Stimulated activated naive CD4-positive, alpha-beta T cell treated with Interleukin-2 at 50 U/mL for 16 hours (primary cell): ENCODE data around the gene GTF3C2.
"Not testable (repeated sequence)": the region's sequence is repeated elsewhere in the genome, so short reads cannot be mapped to it uniquely, and the experiment has no call there.

Experiments used
- DNase-seq: peaks from one replicate; lab custom pipeline; 2025; lab: John Stamatoyannopoulos, UW

GTF3C2 gene

DNA sequence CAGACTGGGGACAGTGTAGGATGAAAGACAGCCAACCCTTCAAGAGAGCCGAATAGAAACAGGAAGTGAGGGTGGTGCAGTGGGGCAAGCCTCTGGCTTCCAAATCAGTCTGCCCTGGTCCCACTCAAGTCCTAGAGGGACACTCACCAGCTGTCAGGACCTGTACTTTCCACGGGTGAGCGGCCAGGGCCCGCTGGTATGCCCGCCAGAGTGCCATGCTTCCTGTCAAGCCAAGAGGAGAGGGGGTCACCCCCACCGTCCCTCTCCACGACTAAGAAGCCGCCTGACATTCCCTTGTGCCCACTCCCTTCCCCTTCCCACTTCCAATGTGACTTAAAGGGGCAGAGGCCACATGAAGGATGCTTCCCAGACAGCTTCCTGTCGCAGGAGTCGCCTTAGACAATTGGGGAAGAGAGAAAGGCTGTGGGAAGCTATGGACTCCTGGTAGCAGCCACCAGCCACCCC, 34.2 kb downstream of the GTF3C2 start:
- no peak for DNase-seq

DNA sequence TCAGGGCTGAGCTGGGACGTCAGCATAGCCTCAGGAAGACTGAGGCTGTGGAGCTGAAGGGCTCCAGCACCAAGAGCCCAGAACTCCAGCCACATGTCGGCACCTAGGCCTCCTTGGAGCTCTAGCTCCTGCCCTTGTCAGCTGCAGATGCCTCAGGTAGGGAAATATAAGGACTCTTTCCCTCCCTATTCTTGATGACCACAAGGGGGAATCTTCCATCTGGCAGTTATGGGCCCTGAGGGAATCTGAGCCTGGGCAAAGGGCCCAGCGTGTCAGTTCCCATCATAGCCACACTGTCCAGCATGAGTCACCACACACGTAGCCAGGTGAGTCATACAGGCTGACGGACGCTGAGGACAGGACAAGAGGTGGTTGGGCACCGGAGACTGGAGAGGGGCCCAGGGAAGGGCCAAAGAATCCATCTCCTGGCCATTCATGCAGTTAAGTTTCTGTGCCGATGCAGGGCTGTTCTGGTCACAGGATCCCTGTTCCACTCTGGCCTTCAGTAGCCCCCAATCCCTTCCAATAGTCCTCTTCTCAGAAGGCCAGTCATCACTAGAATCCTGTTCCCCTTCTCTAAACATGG, 35.5 kb downstream of the GTF3C2 start:
- no peak for DNase-seq

DNA sequence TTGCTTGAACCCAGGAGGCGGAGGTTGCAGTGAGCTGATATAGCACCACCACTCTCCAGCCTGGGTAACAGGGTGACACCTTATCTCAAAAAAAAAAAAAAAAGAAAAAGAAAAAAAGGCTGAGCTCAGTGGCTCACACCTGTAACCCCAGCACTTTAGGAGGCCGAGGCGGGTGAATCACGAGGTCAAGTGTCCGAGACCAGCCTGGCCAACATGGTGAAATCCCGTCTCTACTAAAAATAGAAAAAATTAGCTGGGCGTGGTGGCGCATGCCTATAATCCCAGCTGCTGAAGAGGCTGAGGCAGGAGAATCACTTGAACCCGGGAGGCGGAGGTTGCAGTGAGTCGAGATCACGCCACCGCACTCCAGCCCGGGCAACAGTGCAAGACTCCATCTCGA, 36.7 kb downstream of the GTF3C2 start:
- not testable (repeated sequence) for DNase-seq

DNA sequence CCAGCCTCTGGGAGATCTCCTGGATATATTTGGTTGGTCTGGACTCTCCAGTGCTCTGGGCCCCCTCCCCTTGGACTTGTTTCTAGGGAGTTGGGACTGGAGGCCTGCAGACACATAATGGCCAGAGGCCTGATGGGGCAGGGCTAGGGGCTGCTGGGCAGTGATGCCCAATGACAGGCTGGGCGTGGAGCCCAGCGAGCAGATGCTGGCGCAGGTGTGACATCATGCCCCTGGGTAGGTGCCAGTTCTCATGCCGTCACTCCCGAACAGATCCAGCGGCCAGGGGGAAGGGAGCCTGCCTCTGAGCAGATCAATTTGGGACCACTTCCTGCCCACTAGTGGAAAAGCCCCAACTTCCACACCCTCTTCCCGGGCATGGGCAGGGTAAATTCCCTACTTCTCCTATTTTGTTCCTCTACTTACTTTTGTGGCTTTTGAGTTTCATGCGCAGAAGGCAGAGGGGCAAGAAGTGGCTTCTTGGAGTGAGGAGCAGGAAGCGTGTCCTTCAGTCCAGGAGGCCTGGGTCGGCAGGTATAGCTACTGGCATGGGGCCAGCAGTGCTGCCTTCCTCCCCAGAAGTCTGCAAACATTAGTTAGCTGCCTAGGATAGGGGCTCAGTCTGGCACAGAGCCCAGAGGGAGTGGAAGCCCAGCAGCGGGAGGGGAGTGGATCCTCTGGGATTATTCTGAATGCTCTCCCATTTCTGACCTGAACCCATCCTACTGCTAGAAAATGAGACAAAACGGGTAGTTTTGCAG, 39.7 kb downstream of the GTF3C2 start:
- DNase-seq: no peak

DNA sequence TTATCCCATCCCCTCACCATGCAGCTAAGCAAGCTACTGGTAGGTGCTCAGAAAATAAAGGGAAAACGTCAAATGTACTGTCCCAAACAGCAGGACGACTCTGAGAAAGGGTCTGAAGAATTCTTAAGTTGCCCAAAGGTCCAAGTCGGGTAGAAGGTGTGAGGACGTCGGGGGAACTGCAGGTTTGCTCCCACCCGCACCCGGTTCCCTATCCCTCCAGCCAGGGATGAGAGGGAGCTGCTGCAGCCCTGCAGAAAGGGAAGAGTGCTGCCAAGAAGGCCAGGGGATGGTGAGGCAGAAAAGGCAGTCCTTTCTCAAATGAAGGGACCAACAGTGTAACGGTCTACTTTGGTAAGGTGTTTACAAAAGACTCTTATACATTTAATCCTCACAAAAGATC, 41.4 kb downstream of the GTF3C2 start:
- DNase-seq: no peak

DNA sequence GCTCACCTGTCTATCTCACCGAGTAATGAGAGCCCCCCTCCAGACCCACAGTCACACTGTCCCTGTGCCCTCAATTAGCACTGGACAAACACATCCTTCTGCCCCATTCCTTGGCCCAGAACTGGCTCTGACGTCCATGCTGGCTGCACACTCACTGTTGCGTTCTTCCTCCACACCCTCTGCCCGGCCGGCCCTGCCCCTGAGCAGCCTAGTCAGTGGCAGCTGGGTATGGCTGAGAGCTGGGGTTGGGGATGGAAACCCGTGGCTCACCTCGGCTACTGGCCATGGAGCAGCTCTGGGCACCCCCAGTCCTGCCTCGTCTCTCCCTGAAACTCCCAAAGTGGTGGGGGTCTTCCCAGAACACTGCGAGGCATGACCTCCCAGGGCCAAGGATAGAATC, 41.9 kb downstream of the GTF3C2 start:
- DNase-seq: no peak

DNA sequence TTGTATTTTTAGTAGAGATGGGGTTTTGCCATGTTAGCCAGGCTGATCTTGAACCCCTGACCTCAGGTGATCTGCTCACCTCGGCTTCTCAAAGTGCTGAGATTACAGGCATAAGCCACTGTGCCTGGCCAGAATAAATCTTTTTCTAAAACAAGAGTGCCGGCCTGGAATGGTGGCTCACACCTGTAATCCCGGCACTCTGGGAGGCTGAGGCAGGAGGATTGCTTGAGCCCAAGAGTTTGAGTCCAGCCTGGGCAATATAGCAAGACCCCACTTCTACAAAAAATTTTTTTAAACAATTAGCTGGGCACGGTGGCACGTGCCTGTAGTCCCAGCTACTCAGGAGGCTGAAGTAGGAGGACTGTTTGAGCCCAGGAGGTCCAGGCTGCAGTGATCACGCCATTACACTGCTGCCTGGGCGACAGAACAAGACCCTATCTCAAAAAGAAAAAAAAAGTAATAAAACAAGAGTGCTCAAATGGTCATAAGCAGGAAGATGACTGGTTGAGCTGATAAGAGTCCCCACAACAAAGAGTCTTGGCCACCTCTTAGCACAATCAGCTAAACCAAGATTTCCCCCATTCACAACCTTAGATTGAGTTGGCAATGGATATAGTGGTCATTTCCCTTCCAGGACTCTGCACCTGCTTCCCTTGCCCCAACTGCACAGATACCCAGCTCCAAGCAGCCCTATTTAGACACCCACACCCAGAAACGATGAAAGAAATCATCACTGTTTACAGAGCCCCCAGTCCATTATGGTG, 42.5 kb downstream of the GTF3C2 start:
- DNase-seq: no peak

DNA sequence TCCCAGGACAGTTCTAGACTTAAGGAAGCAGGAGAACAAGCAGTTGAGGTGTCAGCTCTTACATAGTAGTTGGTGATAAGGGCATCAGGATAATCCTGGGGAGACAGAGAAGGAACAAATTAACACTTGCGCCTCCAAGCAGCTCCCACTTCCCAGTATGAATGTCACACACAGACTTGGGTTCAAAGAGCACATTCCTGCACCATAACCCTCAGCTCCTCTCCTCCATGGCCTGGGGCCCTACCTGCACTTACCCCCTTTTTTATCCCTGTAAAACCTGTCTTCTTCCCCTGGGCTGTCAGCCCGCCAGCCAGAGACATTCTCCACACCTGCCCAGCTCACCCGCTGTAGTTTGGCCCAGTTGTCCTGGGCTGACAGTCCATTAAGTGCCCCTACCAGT, 44.4 kb downstream of the GTF3C2 start:
- no peak for DNase-seq

DNA sequence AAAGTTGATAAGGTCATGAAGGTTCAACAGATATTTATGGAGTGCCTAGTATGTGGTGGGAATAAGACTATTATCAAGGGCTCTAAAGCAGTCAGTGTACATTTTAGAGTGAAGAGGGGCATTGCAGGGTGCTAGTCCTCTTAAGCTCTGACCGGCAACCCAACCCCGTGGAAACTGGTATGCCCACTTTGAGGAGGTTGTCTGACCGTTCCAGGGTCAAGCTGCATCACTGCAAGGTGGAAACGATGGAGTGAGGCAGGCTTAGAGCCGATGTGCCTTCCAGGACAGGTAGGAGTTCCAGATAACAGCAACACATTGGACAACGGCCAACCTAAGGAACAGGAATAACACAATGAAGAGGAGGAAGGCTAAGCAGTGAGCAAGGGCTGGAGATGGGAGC, 46.9 kb downstream of the GTF3C2 start:
- no peak for DNase-seq

DNA sequence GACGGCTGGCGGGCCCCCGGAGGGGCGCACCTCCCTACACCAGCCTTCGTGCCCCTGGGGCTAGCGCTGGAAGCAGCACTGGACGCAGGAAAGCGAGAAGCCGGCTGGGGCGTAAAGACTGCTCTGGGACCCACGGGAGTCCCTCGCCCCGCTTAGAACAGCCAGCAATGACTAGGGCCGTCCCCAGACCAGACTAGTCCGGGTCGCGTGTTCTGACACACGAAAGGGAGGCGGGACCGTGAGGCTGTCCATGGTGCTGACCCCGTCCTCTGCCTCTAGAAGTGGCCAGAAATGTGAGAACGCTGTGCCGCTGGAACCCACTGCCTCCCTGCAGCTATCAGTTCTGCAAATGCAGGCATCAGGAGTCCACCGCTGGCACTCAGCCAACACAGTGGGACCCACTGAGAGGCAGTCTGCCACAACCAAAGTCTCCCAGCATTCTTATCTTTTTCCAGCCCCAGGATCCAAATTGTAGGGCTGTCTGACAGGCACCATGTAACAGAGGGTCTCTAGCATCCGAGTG, 48.1 kb downstream of the GTF3C2 start, which contains the start of gene UCN:
UCN (minus strand) TSS at position 87 of the 523 bp plus-strand sequence. CDS start 550 bp downstream, outside the sequence.
- no peak for DNase-seq

DNA sequence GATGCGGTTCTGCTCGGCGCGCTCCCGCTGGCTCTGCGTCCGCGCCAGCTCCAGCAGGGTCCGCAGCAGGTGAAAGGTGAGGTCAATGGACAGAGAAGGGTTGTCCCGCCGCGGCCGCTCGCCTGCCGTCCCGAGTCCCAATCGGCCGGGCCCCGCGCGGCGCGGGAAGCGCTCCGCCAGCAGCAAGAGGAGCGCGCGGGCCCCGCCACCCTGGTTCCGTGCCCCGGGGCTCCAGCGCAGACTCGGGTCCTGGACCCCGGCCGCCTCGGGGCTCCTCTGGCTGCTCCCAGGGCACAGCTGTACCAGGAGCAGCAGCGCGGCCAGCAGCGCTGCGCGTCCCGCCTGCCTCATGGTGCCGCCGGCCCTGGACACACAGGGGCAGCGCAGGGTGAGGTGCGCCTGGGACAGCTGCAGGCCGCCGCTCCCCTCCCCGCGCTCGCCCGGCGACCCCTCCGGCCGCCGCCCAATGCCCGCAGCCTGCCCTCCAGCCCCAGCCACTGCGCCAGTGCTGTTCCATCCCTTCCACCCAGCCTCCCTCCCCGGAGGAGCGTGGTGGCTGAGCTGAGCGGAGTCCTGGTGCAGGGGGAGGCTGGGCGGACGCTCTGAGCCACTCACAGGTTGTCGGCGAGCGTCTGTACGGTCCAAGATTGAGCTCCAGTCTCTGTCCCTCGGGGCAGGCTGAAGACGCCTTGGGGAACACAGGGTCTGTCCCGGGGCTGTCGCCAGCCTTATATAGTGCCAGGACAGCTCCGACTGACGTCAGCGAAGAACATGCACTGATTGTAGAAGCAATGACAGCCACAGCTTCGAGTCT, 48.8 kb downstream of the GTF3C2 start:
- no peak for DNase-seq

DNA sequence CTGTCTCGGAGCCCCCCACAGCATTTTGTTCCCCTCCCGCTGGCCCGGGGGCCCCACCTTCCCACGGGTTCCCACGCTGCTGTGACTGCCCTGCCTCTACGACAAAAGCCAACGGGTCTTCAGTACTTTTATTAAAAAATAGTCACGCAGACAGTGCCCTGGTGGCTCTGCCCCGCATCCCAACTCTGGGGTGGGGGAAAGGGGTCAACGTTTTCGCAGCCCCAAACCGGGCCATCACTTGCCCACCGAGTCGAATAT, 49.3 kb downstream of the GTF3C2 start:
- DNase-seq: no peak

DNA sequence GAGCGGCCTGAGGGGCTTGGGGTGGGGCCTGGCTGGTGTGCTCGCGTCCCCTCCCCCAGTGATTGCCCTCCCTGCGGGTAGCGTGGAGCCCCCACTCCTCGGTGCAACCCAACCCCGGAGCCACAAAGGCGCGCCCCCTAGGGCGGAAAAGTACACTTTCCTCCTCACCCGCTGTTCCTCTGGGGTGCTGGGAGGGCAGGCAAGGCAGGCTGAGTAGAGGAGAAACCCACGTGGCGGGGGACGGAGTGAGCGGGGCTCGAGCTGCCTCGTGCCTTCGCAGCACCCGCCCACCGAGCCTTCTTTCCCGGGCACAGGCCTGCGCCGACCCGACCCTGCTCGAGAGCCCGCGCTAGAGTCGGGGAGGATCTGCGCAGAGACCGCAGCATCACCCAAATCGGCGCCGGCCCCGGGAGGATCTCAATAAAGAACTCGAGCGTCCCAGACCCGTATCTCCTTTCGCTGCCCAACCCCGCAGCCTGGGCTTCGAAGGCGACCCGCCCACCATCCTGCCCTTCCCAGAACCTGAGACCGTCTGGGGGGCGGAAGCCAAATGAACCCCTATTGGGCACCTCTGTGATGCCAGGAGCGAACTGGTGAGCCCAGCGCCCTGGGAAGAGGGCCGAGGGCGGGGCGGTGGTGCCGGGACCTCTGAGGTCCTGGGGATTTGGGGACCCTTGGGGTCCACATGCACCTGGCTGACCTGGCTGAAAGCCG, 49.8 kb downstream of the GTF3C2 start:
- DNase-seq: peak; percentile 36

DNA sequence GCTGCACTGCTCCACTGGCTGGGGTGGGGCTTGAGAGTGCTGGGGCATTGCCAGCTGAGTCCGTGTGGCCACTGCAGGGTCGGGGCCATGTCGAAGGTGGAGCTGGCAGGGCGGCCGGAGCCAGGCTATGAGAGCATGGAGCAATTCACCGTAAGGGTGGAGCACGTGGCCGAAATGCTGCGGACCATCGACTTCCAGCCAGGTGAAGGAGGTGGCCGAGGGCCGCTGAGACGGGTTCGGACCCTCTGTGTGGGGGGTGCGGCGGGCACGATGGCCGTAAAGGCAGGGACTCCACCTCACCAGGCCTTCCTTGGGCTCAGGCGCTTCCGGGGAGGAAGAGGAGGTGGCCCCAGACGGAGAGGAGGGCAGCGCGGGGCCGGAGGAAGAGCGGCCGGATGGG, 50.4 kb downstream of the GTF3C2 start:
- no peak for DNase-seq

DNA sequence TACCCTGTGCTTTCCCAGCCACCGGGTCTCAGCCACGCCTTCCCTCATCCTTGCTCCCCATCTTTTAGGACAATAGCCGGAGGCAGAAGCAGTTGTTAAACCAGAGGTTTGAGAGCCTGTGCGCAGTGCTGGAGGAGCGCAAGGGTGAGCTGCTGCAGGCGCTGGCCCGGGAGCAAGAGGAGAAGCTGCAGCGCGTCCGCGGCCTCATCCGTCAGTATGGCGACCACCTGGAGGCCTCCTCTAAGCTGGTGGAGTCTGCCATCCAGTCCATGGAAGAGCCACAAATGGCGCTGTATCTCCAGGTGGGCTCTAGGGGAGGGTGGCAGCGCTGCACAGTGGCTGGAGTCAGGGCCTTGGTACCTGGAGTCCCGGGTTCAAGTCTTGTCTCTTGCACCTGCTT, 51.0 kb downstream of the GTF3C2 start:
- no peak for DNase-seq

DNA sequence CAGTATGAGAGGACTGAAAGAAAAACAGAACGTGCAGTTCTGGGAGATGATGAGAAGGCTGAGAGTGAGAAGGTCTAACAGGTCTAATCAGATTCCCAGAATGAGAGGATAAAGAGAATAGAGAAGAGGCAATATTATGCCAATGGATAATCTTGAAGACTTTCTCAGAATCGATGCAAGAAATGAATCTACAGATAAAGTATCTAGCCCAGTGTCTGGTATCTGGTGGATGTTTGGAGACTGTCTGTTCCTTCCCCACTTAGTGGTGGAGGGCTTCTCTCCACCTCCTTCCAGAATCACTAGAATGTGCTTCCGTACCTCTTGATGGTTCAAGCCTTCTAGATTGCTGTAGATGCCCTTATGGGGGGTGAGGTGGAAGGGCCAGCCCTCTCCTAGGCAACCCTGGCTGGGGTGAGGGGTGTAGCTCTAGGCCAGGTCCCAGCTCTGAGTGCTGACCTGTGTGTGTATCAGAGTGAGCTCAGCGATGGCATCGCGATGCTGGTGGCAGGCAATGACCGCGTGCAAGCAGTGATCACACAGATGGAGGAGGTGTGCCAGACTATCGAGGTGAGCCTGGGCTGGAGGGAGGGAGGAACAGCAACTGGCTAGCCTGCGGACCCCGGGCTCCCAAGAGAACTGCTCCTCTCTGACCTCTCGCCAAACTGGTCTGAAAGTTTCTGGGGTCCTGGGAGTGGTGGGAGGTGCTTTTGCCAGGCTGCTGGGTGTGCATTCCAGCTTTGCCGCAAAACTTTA, 51.9 kb downstream of the GTF3C2 start:
- DNase-seq: no peak

DNA sequence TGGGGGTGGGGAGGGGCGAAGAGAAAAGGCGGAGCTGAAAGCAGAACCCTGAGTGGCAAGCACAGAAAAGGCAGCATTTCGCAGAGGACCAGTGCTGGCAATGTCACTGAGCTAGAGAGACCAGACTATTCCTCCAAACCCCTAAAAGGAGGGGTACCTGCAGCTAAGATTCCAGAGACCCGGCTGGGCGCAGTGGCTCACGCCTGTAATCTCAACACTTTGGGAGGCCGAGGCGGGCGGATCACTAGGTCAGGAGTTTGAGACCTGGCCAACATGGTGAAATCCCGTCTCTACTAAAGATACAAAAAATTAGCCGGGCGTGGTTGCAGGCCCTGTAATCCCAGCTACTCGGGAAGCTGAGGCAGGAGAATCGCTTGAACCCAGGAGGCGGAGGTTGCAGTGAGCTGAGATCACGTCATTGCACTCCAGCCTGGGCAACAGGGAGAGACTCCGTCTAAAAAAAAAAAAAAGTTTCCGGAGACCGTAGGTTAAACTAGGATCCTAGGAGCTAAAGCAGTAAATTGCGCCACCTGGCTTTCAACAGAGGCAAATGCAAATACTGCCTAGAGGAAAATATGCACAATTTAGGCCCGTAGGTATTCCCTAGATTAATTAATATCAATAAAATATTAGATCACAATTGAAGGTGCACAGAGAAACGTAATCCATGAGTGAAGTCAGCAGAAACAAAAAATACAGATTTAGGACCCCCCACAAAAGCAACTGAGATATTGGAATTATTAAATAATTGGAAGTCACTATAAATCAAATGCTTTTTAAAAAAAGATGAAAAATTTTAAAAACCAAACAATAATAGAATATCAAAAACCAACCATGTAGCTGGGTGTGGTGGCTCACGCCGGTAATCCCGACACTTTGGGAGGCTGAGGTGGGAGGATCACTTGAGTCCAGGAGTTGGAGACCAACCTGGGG, 53.2 kb downstream of the GTF3C2 start:
- DNase-seq: peak; percentile 12

DNA sequence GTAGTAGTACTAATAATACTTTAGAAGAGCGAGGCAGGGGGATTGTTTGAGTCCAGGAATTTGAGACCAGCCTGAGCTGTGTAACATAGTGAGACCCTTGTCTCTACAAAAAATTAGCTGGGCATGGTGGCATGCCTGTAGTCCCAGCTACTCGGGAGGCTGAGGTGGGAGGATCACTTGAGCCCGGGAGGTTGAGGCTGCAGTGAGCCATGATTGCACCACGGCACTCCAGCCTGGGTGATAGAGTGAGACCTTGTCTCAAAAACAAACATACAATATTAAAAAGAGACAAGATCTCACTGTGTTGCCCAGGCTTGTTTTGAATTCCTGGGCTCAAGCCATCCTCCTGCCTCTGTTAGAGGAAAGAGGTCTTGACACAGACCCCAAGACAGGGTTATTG, 56.0 kb downstream of the GTF3C2 start:
- not testable (repeated sequence) for DNase-seq

DNA sequence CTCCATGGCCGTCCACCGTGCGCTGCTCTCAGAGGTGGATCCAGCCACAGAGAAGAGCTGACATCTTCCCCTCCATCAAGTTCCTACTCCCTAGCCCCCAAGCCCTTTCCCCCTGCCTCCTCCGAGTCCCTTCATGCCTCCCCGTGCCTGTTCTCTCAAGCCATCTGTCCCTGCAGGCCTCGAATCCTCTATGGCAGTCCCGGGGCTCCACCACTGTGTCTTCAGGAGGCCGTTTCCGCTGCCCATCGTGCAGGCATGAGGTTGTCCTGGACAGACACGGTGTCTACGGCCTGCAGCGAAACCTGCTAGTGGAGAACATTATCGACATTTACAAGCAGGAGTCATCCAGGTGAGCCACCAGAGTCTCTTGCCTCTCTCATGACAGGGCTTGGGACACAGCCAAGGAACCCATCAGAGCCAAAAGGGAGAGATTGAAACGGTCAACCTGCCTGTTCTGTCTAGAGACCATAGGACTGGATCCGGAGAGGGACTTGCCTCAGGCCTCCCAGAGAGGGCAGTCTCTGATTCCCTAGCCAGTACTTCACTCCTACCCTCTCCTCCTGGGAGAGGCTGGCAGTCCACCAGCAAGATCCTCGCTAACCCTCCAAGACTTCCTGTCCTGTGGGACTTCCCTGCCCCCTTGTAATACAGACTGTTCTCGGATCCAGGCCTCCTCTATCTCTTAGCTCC, 58.0 kb downstream of the GTF3C2 start:
- DNase-seq: no peak
